Measurements from ENCODE around the gene ABCB8. TPM values are rescaled to one million over a fixed set of nuclear protein-coding genes. Genes with fewer than 3 reads are reported as not detected.

ABCB8 gene
- total and polyA plus RNA-seq, 2 of the 8 experiments (the other 6 are each of a cell fraction or from before 2014, with no cell fraction given) = 17.7 to 27.0 TPM

DNA sequence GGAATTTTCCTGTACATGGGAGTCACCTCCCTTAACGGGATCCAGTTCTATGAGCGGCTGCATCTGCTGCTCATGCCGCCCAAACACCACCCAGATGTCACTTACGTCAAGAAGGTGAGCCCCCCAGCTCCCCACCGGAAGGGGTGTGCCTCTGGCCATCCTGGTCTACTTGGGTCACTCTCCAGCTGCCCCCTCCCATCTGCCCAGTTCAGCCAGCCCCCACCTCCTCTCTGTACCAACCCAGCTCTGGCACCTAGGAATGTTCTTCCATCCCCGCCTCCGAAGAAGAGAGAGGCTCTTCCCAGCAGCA is 47.4 kb downstream of the ABCB8 start:
- ChIA-PET POLR2A (ENCODE audit: partially characterized antibody) (interaction anchor here (4.7 to 4.9 kb wide), 2 partner anchors 10 to 13 kb away, joined by 33 to 77 read pairs; no protein-coding TSS in a partner anchor), CTCF (ENCODE audit: partially characterized antibody) (interaction anchor here (1.3 to 6.0 kb wide), 8 partner anchors 12 to 87 kb away, joined by 3 to 81 read pairs (median 15); no protein-coding TSS in a partner anchor)
- H3K79me1 ChIP-seq (ENCODE audit: low read depth, low read length) = peaks cover 7% of the 10 kb centered on the region
- no peak for FAIRE-seq
- H2BK120ac ChIP-seq (replicated peaks; ENCODE audit: low read depth, low read length) = no peak overlapping the region
- H3K4me3 ChIP-seq (ENCODE audit: extremely low read depth in 1 of 4, insufficient read depth in 2 of 4, low read depth in 3 of 4, low read length in 4 of 4) = no peak overlapping the region
- H2BK20ac ChIP-seq (ENCODE audit: low read length) = no peak overlapping the region
- no peak overlapping the region for H3K27ac ChIP-seq (ENCODE audit: low read depth, low read length)
- peaks cover 0 to 20% (median 15%) of the 10 kb centered on the region in 4 experiments; a peak in 6 of 7 replicates for H3K4me1 ChIP-seq (replicated peaks in 1 of 4; ENCODE audit: control insufficient read depth in 3 of 4, insufficient read depth in 4 of 4, low read length in 3 of 4)
- no peaks in the 10 kb centered on the region for H3K27me3 ChIP-seq (replicated peaks in 1 of 4; ENCODE audit: control insufficient read depth in 3 of 4, extremely low read depth in 1 of 4, insufficient read depth in 3 of 4, low read length in 3 of 4)
- peaks cover 6% of the 10 kb centered on the region for H3K23me2 ChIP-seq (ENCODE audit: low read depth, low read length)
- no peak overlapping the region for H2AFZ ChIP-seq (ENCODE audit: low read length)
- H3K4me2 ChIP-seq (ENCODE audit: insufficient read depth in 1 of 2, low read depth in 2 of 2, low read length in 2 of 2) = no peak overlapping the region
- H3K9ac ChIP-seq (replicated peaks in 1 of 4; ENCODE audit: extremely low read depth in 1 of 4, low read depth in 3 of 4, low read length in 3 of 4) = no peak overlapping the region
- no peak overlapping the region for H3K56ac ChIP-seq (replicated peaks; ENCODE audit: insufficient read length, low read depth, low read length)
- H4K5ac ChIP-seq (ENCODE audit: insufficient read length, low read depth, low read length) = no peak overlapping the region
- no peak for DNase-seq (ENCODE audit: low read depth in 1 of 2, low spot score in 2 of 2)
- peaks cover 18 to 25% of the 10 kb centered on the region in 2 experiments for H4K20me1 ChIP-seq (replicated peaks in 1 of 2; ENCODE audit: control insufficient read depth in 1 of 2, insufficient read depth in 2 of 2, low read length in 2 of 2)
- 86% methylated on average over 5 of the region's 7 CpGs; no CpG with 5 or more reads in 1 of the 2 experiments for WGBS, 2 experiments (ENCODE audit: extremely low coverage in 1 of 2, insufficient coverage in 1 of 2, insufficient read length in 1 of 2, insufficient replicate concordance in 2 of 2, low coverage in 1 of 2, low lambda C conversion rate in 2 of 2, missing lambda C conversion rate in 1 of 2)
- H2AK5ac ChIP-seq (ENCODE audit: low read depth, low read length) = no peak overlapping the region
- no peak overlapping the region for H3K14ac ChIP-seq (ENCODE audit: insufficient read length)
- H2BK5ac ChIP-seq (ENCODE audit: low read depth, low read length) = no peak overlapping the region
- TF ChIP-seq CEBPB (IDR thresholded peaks at IDR 0.05; ENCODE audit: low read depth, low read length) (no peak), FOSL1 (IDR thresholded peaks at IDR 0.05; ENCODE audit: insufficient read depth, low read depth, low read length) (no peak), RFX5 (IDR thresholded peaks at IDR 0.05; ENCODE audit: borderline replicate concordance, low read depth, low read length) (no peak), ASH2L (IDR thresholded peaks at IDR 0.05; ENCODE audit: low read length) (no peak), HDAC2 (IDR thresholded peaks at IDR 0.05; ENCODE audit: borderline replicate concordance in 1 of 2, low read depth in 2 of 2, low read length in 2 of 2) (no peak), SIN3A (conservative IDR thresholded peaks at IDR 0.05 in 1 of 2, IDR thresholded peaks at IDR 0.05 in 1 of 2; ENCODE audit: low read depth in 1 of 2, low read length in 2 of 2) (no peak), SP1 (IDR thresholded peaks at IDR 0.05; ENCODE audit: low read depth, low read length) (no peak), GABPA (IDR thresholded peaks at IDR 0.05; ENCODE audit: borderline replicate concordance, insufficient read depth, low read length) (no peak), BRCA1 (IDR thresholded peaks at IDR 0.05; ENCODE audit: low read depth, low read length) (no peak), KDM1A (IDR thresholded peaks at IDR 0.05; ENCODE audit: borderline replicate concordance, low read length) (no peak), CHD2 (IDR thresholded peaks at IDR 0.05; ENCODE audit: low read length) (no peak), NRF1 (IDR thresholded peaks at IDR 0.05; ENCODE audit: low read depth, low read length) (no peak), CTBP2 (IDR thresholded peaks at IDR 0.05; ENCODE audit: borderline replicate concordance, insufficient read depth, insufficient read length, low read length) (no peak), EP300 (IDR thresholded peaks at IDR 0.05; ENCODE audit: borderline replicate concordance in 1 of 2, low read depth in 2 of 2, low read length in 2 of 2) (no peak)
- no peak overlapping the region for H2BK15ac ChIP-seq (ENCODE audit: low read length)
- H3K4ac ChIP-seq (replicated peaks; ENCODE audit: insufficient read length, low read depth, low read length) = no peak overlapping the region
- H3K18ac ChIP-seq (ENCODE audit: extremely low read depth, low read length) = no peak overlapping the region
- H3K9me3 ChIP-seq (ENCODE audit: insufficient read depth in 2 of 2, low read depth in 1 of 2, low read length in 1 of 2) = no peaks in the 10 kb centered on the region
- peaks cover 15 to 44% (median 40%) of the 10 kb centered on the region in 4 experiments for H3K36me3 ChIP-seq (ENCODE audit: control insufficient read depth in 2 of 4, insufficient read depth in 4 of 4, low read length in 3 of 4)
- no peak overlapping the region for H3K23ac ChIP-seq (ENCODE audit: insufficient read length)
- H2BK12ac ChIP-seq (ENCODE audit: low read depth, low read length) = no peak overlapping the region
- no peak overlapping the region for H4K91ac ChIP-seq (replicated peaks; ENCODE audit: insufficient read length, low read length)
- H3K79me2 ChIP-seq (ENCODE audit: control insufficient read depth in 1 of 2, insufficient read depth in 2 of 2, low read length in 2 of 2) = peaks cover 0 to 8% of the 10 kb centered on the region in 2 experiments; a peak in 1 of 4 replicates
- peak overlapping the region; percentile 11; the same call in 1 of the 2 replicates for H4K8ac ChIP-seq (ENCODE audit: extremely low read depth, insufficient read depth, low read length)
